GM19324 (cell line): Measurements from ENCODE around the gene ZNF280C.
"Not testable (repeated sequence)": the region's sequence is repeated elsewhere in the genome, so short reads cannot be mapped to it uniquely, and the experiment has no call there.

Source experiments
- ATAC-seq: cut with Tn5 transposase; IDR thresholded peaks from one replicate; pipeline ENCODE4 v1.9.1; 2021; ENCODE audit warnings: mild to moderate bottlenecking, moderate library complexity; ENCODE audit not compliant: unreplicated experiment, low FRiP score

The ZNF280C gene

GRCh38 chrX:130268449-130269170 is at the start of gene ZNF280C:
Gene ZNF280C (minus strand): TSS chrX:130268899. CDS start chrX:130260449, 8,450 bp downstream.
- peak; percentile 95 for ATAC-seq

DNA sequence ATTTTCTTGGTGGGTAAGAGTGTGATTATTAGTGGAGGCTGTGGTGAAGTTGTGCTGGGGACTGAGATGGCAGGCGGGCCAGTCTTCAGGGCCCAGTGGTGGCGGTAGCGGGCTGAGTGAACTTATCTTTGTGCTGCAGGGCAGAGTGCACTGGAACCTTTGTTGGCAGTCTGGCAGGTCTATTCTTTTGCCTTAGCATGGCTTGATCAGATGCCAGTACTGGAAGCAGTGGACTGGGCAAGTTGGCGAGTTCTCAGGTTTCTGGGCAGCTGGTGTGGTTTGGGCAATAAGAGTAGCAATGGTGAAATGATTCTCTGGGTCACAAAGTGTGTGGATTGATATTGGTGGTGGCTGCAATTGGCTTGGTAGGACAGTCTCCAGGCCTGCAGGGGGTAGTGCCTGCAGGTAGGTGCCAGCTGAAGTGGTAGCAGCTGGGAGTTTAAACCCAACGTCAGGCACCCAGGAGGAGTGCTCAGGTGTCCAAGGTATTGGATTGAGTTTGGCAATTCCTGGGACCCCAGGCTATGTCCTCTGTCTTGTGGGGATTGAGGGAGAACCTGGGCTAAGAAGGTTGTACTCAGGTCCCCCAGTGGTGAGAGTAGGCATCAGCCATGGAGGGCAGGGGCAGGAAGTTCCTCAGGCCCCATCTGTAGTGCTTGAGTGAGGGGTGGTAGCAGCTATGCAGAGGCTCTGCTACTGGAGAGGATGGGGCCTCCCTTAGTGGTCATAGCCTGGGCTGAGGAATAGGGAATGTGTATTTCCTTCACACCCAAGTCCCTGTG is 36.1 kb upstream of the ZNF280C start:
- ATAC-seq: no peak

- ATAC-seq: no peak
Observed at GRCh38 chrX:130301977-130302376, 33.3 kb upstream of the ZNF280C start.

DNA sequence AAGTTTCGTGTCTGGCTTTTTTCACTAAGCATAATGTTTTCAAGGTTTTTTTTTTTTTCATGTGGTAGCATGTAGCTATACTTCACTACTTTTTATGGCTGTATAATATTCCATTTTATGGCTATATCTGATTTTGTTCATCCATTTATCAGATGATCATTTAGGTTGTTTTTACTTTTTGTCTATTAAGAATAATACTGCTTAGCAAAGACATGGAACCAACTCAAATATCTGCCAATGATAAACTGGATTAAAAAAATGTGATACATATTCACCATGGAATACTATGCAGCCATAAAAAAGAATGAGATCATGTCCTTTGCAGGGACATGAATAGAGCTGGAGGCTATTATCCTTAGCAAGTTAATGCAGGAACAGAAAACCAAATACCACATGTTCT is 32.7 kb upstream of the ZNF280C start:
- no peak for ATAC-seq

DNA sequence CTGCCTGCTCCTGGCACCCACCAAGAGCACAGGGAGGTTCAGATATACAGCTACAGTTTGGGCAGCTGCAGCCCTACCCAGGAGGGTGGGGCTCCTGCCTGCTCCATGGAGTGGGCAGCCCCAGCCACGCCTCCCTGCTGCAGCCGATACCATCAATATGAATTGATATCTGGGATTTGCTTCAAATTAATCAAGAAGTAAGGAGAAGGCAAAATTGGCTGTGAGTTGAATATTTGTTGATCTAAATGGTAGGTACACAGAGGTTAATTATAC is 31.2 kb upstream of the ZNF280C start:
- ATAC-seq: no peak

DNA sequence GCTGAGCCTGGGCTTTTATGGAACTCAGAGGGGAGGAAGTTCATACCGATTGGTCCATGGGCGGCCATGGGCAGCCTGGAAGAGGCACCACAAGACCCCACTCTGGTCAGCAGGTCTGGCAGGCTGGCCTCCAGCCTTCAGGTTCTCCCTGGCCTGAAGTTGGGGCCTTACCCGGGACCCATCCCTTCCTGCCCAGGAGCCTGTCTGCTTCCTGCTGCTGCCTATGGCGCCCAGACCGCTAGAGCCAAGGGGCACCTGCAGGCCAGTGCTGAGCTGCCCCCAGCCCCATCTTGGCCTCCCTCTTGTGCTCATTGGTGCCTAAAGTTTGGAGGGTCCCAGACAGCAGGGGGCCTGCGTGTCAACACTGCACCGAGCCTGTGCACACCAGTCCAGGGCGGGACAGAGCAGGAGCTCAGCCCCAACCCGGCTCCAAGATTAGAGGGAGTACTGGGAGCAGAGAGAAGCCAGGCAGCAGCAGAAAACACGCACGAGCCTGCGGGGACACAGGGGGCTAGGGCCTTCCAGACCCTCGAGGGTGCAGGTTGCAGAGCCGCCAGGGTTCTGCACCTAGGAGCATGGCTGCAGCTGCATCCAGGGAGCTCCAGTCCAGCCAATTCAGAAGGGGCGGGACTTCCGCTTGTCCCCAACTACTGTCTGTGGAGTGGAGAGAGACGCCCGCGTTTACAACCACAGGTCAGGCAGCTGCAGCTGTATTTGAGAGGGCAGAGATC is 30.7 kb upstream of the ZNF280C start:
- no peak for ATAC-seq

DNA sequence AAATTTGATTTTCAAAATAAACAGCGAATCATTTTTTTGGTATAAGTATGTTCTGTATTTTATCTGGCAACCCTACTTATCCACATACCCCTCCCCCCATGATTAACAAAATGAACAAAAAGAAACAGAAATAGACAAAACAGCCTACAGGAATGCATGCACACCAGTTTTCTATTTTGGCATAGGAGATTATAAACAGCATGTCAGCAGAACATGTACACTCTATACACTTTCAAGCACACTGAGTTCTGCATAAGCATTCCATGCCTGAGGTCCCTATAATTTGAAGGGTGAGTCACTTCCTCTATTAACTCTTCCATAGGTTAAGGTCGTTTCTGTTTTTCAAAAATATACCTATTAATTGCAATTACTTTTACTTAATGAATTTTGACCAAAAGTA is 28.0 kb upstream of the ZNF280C start:
- ATAC-seq: no peak

GRCh38 chrX:130296297-130296678 is 27.6 kb upstream of the ZNF280C start:
- ATAC-seq: no peak

GRCh38 chrX:130295519-130296296 is 27.0 kb upstream of the ZNF280C start:
- no peak for ATAC-seq

DNA sequence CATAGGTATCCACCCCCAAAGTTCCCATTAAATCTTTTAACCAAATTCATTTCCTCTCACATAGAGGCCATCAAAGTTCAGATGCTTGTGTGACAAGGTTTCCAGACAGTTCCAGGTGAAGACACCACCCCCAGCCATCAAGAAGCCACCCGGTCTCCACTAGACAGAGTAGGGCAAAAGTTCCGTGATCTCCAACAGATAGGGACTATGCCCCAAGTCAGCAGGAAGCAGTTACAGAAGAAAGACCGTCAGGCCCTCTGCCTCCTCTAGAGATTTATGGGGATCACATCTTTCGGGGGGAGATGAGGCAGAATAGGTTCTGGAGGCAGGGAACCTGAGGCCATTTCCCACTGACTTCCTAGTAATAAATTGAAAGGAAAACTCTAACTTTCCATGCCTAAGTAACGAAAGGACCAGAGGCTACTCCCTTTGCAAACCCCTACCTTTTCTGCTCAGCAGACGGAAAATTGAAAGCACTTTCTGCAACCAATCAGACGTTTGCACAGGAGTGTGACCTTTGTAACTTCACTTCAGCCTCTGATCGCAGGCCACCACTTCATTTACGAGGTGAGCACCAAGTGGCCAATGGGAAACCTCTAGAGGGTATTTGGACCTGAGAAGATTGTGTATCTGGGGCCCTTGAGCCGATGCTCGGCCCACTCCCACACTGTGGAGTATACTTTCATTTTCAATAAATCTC is 18.5 kb upstream of the ZNF280C start:
- no peak for ATAC-seq

GRCh38 chrX:130285710-130286109 is 17.0 kb upstream of the ZNF280C start:
- ATAC-seq: no peak

GRCh38 chrX:130285069-130285620 is 16.4 kb upstream of the ZNF280C start:
- ATAC-seq: no peak

DNA sequence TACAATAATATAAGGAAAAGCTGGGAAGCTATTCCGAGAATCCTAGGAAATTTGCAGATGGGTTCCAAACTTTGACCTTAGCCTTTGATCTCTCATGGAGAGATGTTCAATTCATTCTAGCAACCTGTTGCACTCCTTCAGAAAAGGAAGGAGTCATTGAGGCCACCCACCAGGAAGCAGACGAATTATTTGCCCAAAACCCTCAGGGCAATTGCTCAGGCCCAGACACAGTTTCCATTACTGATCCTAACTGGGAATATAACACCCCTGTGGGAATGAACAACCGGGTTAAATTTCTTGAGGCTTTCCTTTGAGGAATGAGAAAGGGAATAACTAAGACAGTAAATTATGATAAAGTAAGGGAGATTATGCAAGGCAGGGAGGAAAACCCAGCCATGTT is 13.5 kb upstream of the ZNF280C start:
- ATAC-seq: no peak

GRCh38 chrX:130280901-130281300 is 12.2 kb upstream of the ZNF280C start:
- ATAC-seq: no peak

GRCh38 chrX:130272253-130272652 is 3.6 kb upstream of the ZNF280C start:
- not testable (repeated sequence) for ATAC-seq

DNA sequence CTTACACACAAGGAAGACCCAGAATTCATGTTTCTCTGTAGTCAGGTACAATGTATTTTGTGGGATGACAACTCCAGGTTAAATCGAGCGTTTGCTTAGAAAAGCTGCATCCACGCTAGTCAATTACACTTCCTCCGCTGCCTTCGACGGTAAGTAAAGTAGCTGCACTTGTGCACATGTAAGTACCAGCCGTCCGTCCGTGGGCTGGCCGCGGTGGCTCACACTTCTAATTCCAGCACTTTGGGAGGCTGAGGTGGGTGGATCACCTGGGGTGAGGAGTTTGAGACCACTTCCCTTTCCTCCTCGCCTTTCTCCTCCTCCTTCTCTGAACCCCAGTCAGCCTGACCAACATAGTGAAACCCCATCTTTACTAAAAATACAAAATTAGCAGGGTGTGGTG is 692 bp upstream of the ZNF280C start:
- ATAC-seq: not testable (repeated sequence)

GRCh38 chrX:130267956-130268448 is 697 bp downstream of the ZNF280C start:
- peak; percentile 9 for ATAC-seq

- no peak for ATAC-seq
Observed at GRCh38 chrX:130264573-130264972, 4.1 kb downstream of the ZNF280C start.

- no peak for ATAC-seq
Observed at GRCh38 chrX:130263016-130263415, 5.7 kb downstream of the ZNF280C start.

- ATAC-seq: no peak
Observed at GRCh38 chrX:130262231-130262630, 6.5 kb downstream of the ZNF280C start.
